Measurements from ENCODE around the gene C11orf86. TPM values are rescaled to one million over a fixed set of nuclear protein-coding genes. Genes with fewer than 3 reads are reported as not detected.
"Not testable (repeated sequence)": the region's sequence is repeated elsewhere in the genome, so short reads cannot be mapped to it uniquely, and the experiment has no call there.

C11orf86 gene
- total RNA-seq, 1 experiment from 2014 or later = 0.28 TPM

DNA sequence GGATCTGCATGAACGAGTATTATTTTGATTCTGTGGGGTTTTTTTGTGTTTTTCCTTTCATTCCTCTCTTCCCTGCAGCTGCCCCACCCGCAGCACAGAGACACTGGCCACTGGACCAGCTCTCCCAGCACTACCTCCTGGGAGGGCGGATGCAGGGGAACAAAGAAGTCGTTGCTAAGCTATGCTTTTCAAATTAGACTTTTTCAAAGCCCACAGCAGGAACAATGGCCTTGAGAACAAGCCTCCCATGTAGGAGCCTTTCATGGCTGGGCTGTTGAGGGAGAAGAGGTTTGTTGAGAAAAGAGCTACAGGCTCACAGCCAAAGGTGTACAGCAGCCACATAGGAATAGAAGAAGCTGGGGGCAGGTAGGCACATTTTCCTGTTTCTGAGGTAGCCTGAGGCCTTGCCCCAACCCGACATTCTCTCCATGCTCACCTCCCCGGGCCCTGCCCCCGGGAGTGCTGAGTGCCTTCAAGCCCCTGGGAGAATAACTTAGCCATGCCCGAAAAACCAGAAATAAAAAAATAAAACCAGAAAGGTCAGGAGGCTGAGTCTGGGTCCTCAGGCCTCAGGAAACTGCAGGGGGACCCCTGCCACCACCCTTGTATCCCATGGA lies 27.3 kb downstream of the C11orf86 start:
- Histone ChIP-seq H3K4me1 (ENCODE audit: control insufficient read depth, insufficient read depth, low read length) (no peaks in the 10 kb centered on the region), H3K4me3 (ENCODE audit: low read depth in 2 of 2, low read length in 2 of 2) (no peak overlapping the region), H3K27ac (ENCODE audit: low read length) (no peak overlapping the region), H3K36me3 (ENCODE audit: control insufficient read depth, insufficient read depth, low read length) (no peaks in the 10 kb centered on the region), H3K9me3 (ENCODE audit: control insufficient read depth, insufficient read depth, low read depth, low read length) (no peaks in the 10 kb centered on the region), H3K27me3 (ENCODE audit: control insufficient read depth, insufficient read depth, low read length) (no peaks in the 10 kb centered on the region)
- intact Hi-C loops (cut with micrococcal nuclease; ENCODE audit: unreplicated experiment) = no loop called here
- CTCF ChIA-PET = no interaction called here
- no peak; the same call in 1 of the 2 replicates for ATAC-seq
- DNase-seq (ENCODE audit: low read depth, low spot score) = no peak
- TF ChIP-seq, protein P1, sequence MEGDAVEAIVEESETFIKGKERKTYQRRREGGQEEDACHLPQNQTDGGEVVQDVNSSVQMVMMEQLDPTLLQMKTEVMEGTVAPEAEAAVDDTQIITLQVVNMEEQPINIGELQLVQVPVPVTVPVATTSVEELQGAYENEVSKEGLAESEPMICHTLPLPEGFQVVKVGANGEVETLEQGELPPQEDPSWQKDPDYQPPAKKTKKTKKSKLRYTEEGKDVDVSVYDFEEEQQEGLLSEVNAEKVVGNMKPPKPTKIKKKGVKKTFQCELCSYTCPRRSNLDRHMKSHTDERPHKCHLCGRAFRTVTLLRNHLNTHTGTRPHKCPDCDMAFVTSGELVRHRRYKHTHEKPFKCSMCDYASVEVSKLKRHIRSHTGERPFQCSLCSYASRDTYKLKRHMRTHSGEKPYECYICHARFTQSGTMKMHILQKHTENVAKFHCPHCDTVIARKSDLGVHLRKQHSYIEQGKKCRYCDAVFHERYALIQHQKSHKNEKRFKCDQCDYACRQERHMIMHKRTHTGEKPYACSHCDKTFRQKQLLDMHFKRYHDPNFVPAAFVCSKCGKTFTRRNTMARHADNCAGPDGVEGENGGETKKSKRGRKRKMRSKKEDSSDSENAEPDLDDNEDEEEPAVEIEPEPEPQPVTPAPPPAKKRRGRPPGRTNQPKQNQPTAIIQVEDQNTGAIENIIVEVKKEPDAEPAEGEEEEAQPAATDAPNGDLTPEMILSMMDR (IDR thresholded peaks at IDR 0.05) = no peak
- POLR2A ChIA-PET = no interaction called here
- no TSS peak for BruUV-seq (replicated peaks)
- in situ Hi-C loops (cut with HindIII; ENCODE audit: low pct_unique_long_range_greater_than_20kb, low sequenced_read_pairs) = no loop called here

DNA sequence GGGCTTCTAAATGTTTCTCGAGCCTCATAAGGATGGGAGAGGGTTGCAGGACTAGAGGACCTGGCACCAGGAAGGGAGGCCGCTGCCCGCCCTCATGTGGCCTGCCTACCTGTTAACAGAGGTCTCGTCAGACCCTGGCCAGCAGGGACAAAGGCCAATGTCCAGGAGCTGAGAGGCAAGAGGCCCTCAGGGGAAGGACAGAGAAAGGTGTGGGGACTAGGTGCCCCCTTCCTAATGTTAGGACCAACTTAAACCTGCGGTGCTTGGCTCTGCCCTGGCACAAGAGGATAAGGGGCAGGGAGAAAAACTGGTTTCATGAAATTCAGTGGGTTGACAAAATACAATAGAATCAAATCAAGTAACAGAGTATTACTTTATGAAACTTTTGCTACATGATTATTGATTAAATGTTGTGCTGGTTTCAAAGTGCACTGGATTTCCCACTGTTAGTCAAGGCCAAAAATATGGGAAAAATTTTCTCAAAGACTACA lies 27.9 kb downstream of the C11orf86 start:
- no peaks in the 10 kb centered on the region for H3K36me3 ChIP-seq (ENCODE audit: control insufficient read depth, insufficient read depth, low read length)
- intact Hi-C loops (cut with micrococcal nuclease; ENCODE audit: unreplicated experiment) = no loop called here
- no TSS peak for BruUV-seq (replicated peaks)
- ChIA-PET CTCF (no interaction called here), POLR2A (no interaction called here)
- DNase-seq (ENCODE audit: low read depth, low spot score) = no peak
- ATAC-seq = no peak
- no peaks in the 10 kb centered on the region for H3K4me1 ChIP-seq (ENCODE audit: control insufficient read depth, insufficient read depth, low read length)
- no peak overlapping the region for H3K4me3 ChIP-seq (ENCODE audit: low read depth in 2 of 2, low read length in 2 of 2)
- no peaks in the 10 kb centered on the region for H3K9me3 ChIP-seq (ENCODE audit: control insufficient read depth, insufficient read depth, low read depth, low read length)
- no peaks in the 10 kb centered on the region for H3K27me3 ChIP-seq (ENCODE audit: control insufficient read depth, insufficient read depth, low read length)
- no peak overlapping the region for H3K27ac ChIP-seq (ENCODE audit: low read length)
- TF ChIP-seq, protein P1 (IDR thresholded peaks at IDR 0.05) = no peak
- TF ChIP-seq SIN3A (IDR thresholded peaks at IDR 0.05; ENCODE audit: borderline replicate concordance, insufficient read depth, low read depth, low read length) = no peak
- TF ChIP-seq POLR2AphosphoS5 (IDR thresholded peaks at IDR 0.05; ENCODE audit: low read depth, low read length) = no peak
- TF ChIP-seq TCF7L2 (IDR thresholded peaks at IDR 0.05; ENCODE audit: low read depth, low read length) = no peak
- TF ChIP-seq, protein P2, sequence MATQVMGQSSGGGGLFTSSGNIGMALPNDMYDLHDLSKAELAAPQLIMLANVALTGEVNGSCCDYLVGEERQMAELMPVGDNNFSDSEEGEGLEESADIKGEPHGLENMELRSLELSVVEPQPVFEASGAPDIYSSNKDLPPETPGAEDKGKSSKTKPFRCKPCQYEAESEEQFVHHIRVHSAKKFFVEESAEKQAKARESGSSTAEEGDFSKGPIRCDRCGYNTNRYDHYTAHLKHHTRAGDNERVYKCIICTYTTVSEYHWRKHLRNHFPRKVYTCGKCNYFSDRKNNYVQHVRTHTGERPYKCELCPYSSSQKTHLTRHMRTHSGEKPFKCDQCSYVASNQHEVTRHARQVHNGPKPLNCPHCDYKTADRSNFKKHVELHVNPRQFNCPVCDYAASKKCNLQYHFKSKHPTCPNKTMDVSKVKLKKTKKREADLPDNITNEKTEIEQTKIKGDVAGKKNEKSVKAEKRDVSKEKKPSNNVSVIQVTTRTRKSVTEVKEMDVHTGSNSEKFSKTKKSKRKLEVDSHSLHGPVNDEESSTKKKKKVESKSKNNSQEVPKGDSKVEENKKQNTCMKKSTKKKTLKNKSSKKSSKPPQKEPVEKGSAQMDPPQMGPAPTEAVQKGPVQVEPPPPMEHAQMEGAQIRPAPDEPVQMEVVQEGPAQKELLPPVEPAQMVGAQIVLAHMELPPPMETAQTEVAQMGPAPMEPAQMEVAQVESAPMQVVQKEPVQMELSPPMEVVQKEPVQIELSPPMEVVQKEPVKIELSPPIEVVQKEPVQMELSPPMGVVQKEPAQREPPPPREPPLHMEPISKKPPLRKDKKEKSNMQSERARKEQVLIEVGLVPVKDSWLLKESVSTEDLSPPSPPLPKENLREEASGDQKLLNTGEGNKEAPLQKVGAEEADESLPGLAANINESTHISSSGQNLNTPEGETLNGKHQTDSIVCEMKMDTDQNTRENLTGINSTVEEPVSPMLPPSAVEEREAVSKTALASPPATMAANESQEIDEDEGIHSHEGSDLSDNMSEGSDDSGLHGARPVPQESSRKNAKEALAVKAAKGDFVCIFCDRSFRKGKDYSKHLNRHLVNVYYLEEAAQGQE (IDR thresholded peaks at IDR 0.05; ENCODE audit: insufficient read depth in 1 of 2, low read depth in 2 of 2, low read length in 1 of 2) = no peak
- in situ Hi-C loops (cut with HindIII; ENCODE audit: low pct_unique_long_range_greater_than_20kb, low sequenced_read_pairs) = no loop called here

DNA sequence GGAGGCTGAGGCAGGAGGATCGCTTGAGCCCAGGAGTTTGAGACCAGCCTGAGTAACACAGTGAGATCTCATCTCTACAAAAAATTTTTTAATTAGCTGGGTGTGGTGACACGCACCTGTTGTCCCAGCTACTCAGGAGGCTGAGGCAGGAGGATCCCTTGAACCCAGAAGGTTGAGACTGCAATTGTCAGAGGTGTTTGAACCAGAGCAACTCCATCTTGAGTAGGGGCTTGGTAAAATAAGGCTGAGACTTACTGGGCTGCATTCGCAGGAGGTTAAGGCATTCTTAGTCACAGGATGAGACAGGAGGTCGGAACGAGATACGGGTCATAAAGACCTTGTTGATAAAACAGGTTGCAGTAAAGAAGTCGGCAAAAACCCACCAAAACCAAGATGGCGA lies 30.1 kb downstream of the C11orf86 start:
- intact Hi-C loops (cut with micrococcal nuclease; ENCODE audit: unreplicated experiment); H3K36me3 ChIP-seq (ENCODE audit: control insufficient read depth, insufficient read depth, low read length); DNase-seq (ENCODE audit: low read depth, low spot score); CTCF ChIA-PET; H3K27ac ChIP-seq (ENCODE audit: low read length); H3K9me3 ChIP-seq (ENCODE audit: control insufficient read depth, insufficient read depth, low read depth, low read length); H3K4me3 ChIP-seq (ENCODE audit: low read depth in 2 of 2, low read length in 2 of 2); POLR2A ChIA-PET; ATAC-seq; H3K27me3 ChIP-seq (ENCODE audit: control insufficient read depth, insufficient read depth, low read length); BruUV-seq (replicated peaks); H3K4me1 ChIP-seq (ENCODE audit: control insufficient read depth, insufficient read depth, low read length); in situ Hi-C loops (cut with HindIII; ENCODE audit: low pct_unique_long_range_greater_than_20kb, low sequenced_read_pairs): not testable (repeated sequence)
